H1 (cell line): Measurements from ENCODE around the gene HMHB1. TPM values are rescaled to one million over a fixed set of nuclear protein-coding genes. Genes with fewer than 3 reads are reported as not detected.

ENCODE experiments used
- CTCF ChIA-PET: fragments of 300-600 bp; sonication (Branson Sonifier 250); formaldehyde crosslinking; loops from one replicate; lab custom pipeline; 2021; ENCODE audit not compliant: partially characterized antibody; lab: Charles Lee
- POLR2A ChIA-PET: fragments of 300-600 bp; sonication (Branson Sonifier 250); formaldehyde crosslinking; loops from one replicate; lab custom pipeline; 2021; ENCODE audit warnings: inconsistent platforms; ENCODE audit not compliant: partially characterized antibody; lab: Charles Lee
- DNase-seq, 2 experiments: peaks; one replicate each; pipeline versions ENCODE4 v3.0.0 to v3.0.0-alpha.2; 2010 to 2022; ENCODE audit warnings: low spot score in 2 of 2, low read depth in 1 of 2, mixed read lengths in 1 of 2
- FAIRE-seq: peaks from 2 replicates; lab custom pipeline; 2011; peaks lifted over from hg19 to GRCh38; lab: Jason Lieb, UNC
- H2AFZ ChIP-seq: 2 replicates; pipeline ENCODE4 v1.8.1; 2012; ENCODE audit warnings: low read length, inconsistent platforms
- H2AK5ac ChIP-seq: 2 replicates; pipeline ENCODE4 v1.6.1; 2013; ENCODE audit warnings: low read depth, low read length
- H2BK120ac ChIP-seq: replicated peaks from 2 replicates; pipeline ENCODE3; 2013; ENCODE audit warnings: low read depth, low read length, inconsistent platforms
- H2BK12ac ChIP-seq: 2 replicates; pipeline ENCODE4 v1.6.1; 2013; ENCODE audit warnings: low read depth, low read length
- H2BK15ac ChIP-seq: 2 replicates; pipeline ENCODE4 v1.6.1; 2013; ENCODE audit warnings: low read length
- H2BK20ac ChIP-seq: 2 replicates; pipeline ENCODE4 v1.6.1; 2013; ENCODE audit warnings: low read length
- H2BK5ac ChIP-seq: 2 replicates; pipeline ENCODE4 v1.6.1; 2013; ENCODE audit warnings: low read depth, low read length
- H3K14ac ChIP-seq: 2 replicates; pipeline ENCODE4 v1.6.1; 2013; ENCODE audit warnings: inconsistent platforms; ENCODE audit not compliant: insufficient read length
- H3K18ac ChIP-seq: 2 replicates; pipeline ENCODE4 v1.6.1; 2013; ENCODE audit warnings: low read length; ENCODE audit errors: extremely low read depth
- H3K23ac ChIP-seq: 2 replicates; pipeline ENCODE4 v1.6.1; 2013; ENCODE audit warnings: inconsistent platforms; ENCODE audit not compliant: insufficient read length
- H3K23me2 ChIP-seq: 2 replicates; pipeline ENCODE4 v1.6.1; 2013; ENCODE audit warnings: low read depth, low read length
- H3K27ac ChIP-seq: 2 replicates; pipeline ENCODE4 v1.6.1; 2011; ENCODE audit warnings: low read depth, low read length, inconsistent platforms
- H3K27me3 ChIP-seq, 4 experiments: replicated peaks in 1 of 4; 1 replicate in 1 of 4; 2 replicates in 3 of 4; pipeline versions ENCODE4 v1.6.1 to v1.8.1; 2011 to 2013; ENCODE audit warnings: low read length in 3 of 4, mild to moderate bottlenecking in 3 of 4, inconsistent platforms in 2 of 4, mixed read lengths in 2 of 4, moderate library complexity in 1 of 4; ENCODE audit not compliant: control insufficient read depth in 3 of 4, insufficient read depth in 3 of 4; ENCODE audit errors: extremely low read depth in 1 of 4
- H3K36me3 ChIP-seq, 4 experiments: 2 replicates each; pipeline versions ENCODE4 v1.6.1 to v1.8.1; 2011 to 2013; ENCODE audit warnings: mild to moderate bottlenecking in 4 of 4, low read length in 3 of 4, moderate library complexity in 2 of 4, control low read depth in 1 of 4, inconsistent platforms in 1 of 4; ENCODE audit not compliant: insufficient read depth in 4 of 4, control insufficient read depth in 2 of 4
- H3K4ac ChIP-seq: replicated peaks from 2 replicates; pipeline ENCODE3; 2013; ENCODE audit warnings: low read length, low read depth, mixed read lengths, inconsistent platforms; ENCODE audit not compliant: insufficient read length
- H3K4me1 ChIP-seq, 4 experiments: replicated peaks in 1 of 4; 1 replicate in 1 of 4; 2 replicates in 3 of 4; pipeline versions ENCODE4 v1.6.1 to v1.8.1; 2011 to 2013; ENCODE audit warnings: low read length in 3 of 4, inconsistent platforms in 2 of 4, mixed read lengths in 1 of 4; ENCODE audit not compliant: insufficient read depth in 4 of 4, control insufficient read depth in 3 of 4
- H3K4me2 ChIP-seq, 2 experiments: 2 replicates each; pipeline versions ENCODE4 v1.6.1 to v1.8.1; 2011 to 2013; ENCODE audit warnings: low read depth in 2 of 2, low read length in 2 of 2, control low read depth in 1 of 2, inconsistent platforms in 1 of 2, mild to moderate bottlenecking in 1 of 2; ENCODE audit not compliant: insufficient read depth in 1 of 2
- H3K4me3 ChIP-seq, 4 experiments: fragments of 200-600, 300-600 bp in 1 of 4; sonication (generic), shearing (Covaris generic), sonication (Bioruptor Twin) in 1 of 4; 2 replicates each; pipeline versions ENCODE4 v1.5.1 to v1.8.1; 2011 to 2016; ENCODE audit warnings: low read length in 4 of 4, low read depth in 3 of 4, control low read depth in 2 of 4, inconsistent platforms in 2 of 4, mild to moderate bottlenecking in 2 of 4, mixed read lengths in 1 of 4, moderate library complexity in 1 of 4; ENCODE audit not compliant: insufficient read depth in 2 of 4; ENCODE audit errors: extremely low read depth in 1 of 4
- H3K56ac ChIP-seq: replicated peaks from 2 replicates; pipeline ENCODE3; 2013; ENCODE audit warnings: low read depth, mild to moderate bottlenecking, mixed read lengths, low read length, inconsistent platforms; ENCODE audit not compliant: insufficient read length
- H3K79me1 ChIP-seq: 2 replicates; pipeline ENCODE4 v1.6.1; 2013; ENCODE audit warnings: low read depth, low read length, control low read depth
- H3K79me2 ChIP-seq, 2 experiments: 2 replicates each; pipeline versions ENCODE4 v1.6.1 to v1.8.1; 2012 to 2013; ENCODE audit warnings: low read length in 2 of 2, mild to moderate bottlenecking in 2 of 2, inconsistent platforms in 1 of 2; ENCODE audit not compliant: insufficient read depth in 2 of 2, control insufficient read depth in 1 of 2
- H3K9ac ChIP-seq, 4 experiments: replicated peaks in 1 of 4; 1 replicate in 1 of 4; 2 replicates in 3 of 4; pipeline versions ENCODE4 v1.6.1 to v1.8.1; 2011 to 2013; ENCODE audit warnings: low read depth in 3 of 4, low read length in 3 of 4, control low read depth in 2 of 4, mild to moderate bottlenecking in 2 of 4, moderate library complexity in 2 of 4, inconsistent platforms in 1 of 4; ENCODE audit errors: extremely low read depth in 1 of 4
- H3K9me3 ChIP-seq, 2 experiments: 2 replicates each; pipeline versions ENCODE4 v1.6.1 to v1.8.1; 2012 to 2013; ENCODE audit warnings: mild to moderate bottlenecking in 2 of 2, moderate library complexity in 2 of 2, control low read depth in 1 of 2, inconsistent platforms in 1 of 2, low read depth in 1 of 2, low read length in 1 of 2, mixed read lengths in 1 of 2; ENCODE audit not compliant: insufficient read depth in 2 of 2
- H4K20me1 ChIP-seq, 2 experiments: replicated peaks in 1 of 2; 2 replicates each; pipeline versions ENCODE3 to v1.8.1; 2011 to 2013; ENCODE audit warnings: inconsistent platforms in 2 of 2, low read length in 2 of 2, mild to moderate bottlenecking in 1 of 2; ENCODE audit not compliant: insufficient read depth in 2 of 2, control insufficient read depth in 1 of 2
- H4K5ac ChIP-seq: 2 replicates; pipeline ENCODE4 v1.6.1; 2013; ENCODE audit warnings: low read length, low read depth, mixed read lengths, inconsistent platforms; ENCODE audit not compliant: insufficient read length
- H4K8ac ChIP-seq: 2 replicates; pipeline ENCODE4 v1.8.0; 2013; ENCODE audit warnings: mild to moderate bottlenecking, moderate library complexity, low read length, inconsistent platforms; ENCODE audit not compliant: insufficient read depth; ENCODE audit errors: extremely low read depth
- H4K91ac ChIP-seq: replicated peaks from 2 replicates; pipeline ENCODE3; 2013; ENCODE audit warnings: low read length, mixed read lengths, inconsistent platforms; ENCODE audit not compliant: insufficient read length
- ATF2 ChIP-seq: IDR thresholded peaks from 2 replicates; pipeline ENCODE4 v1.6.1; 2012; ENCODE audit warnings: low read length, inconsistent platforms
- CEBPB ChIP-seq: IDR thresholded peaks from 2 replicates; pipeline ENCODE4 v1.6.1; 2012; ENCODE audit warnings: low read depth, low read length
- CHD1 ChIP-seq: IDR thresholded peaks from 2 replicates; pipeline ENCODE4 v1.6.1; 2012; ENCODE audit warnings: low read depth, low read length, improper control_type of control experiment
- CHD2 ChIP-seq: IDR thresholded peaks from 2 replicates; pipeline ENCODE4 v1.6.1; 2012; ENCODE audit warnings: low read length, improper control_type of control experiment
- CTCF ChIP-seq, 3 experiments: IDR thresholded peaks; 1 replicate in 2 of 3; 2 replicates in 1 of 3; pipeline versions ENCODE4 v1.5.1 to v1.6.1; 2011; ENCODE audit warnings: low read length in 3 of 3, mild to moderate bottlenecking in 3 of 3, inconsistent platforms in 2 of 3, low read depth in 1 of 3, moderate library complexity in 1 of 3; ENCODE audit not compliant: insufficient read depth in 1 of 3; ENCODE audit errors: control extremely low read depth in 1 of 3
- JUND ChIP-seq: IDR thresholded peaks from 2 replicates; pipeline ENCODE4 v1.6.1; 2011; ENCODE audit warnings: mild to moderate bottlenecking, improper control_type of control experiment, low read length
- RAD21 ChIP-seq, 2 experiments: IDR thresholded peaks in 1 of 2; conservative IDR thresholded peaks in 1 of 2; 2 replicates each; pipeline ENCODE4 v1.6.1; 2011; ENCODE audit warnings: low read depth in 2 of 2, low read length in 2 of 2, improper control_type of control experiment in 1 of 2, inconsistent platforms in 1 of 2, mild to moderate bottlenecking in 1 of 2, moderate library complexity in 1 of 2
- SAP30 ChIP-seq: fragments of 300-600 bp; sonication (generic); IDR thresholded peaks from 2 replicates; pipeline ENCODE4 v1.7.1; 2012; ENCODE audit warnings: low read length, moderate library complexity, mild to moderate bottlenecking, inconsistent platforms; ENCODE audit not compliant: insufficient read depth, insufficient replicate concordance
- SP4 ChIP-seq: IDR thresholded peaks from 2 replicates; pipeline ENCODE4 v1.6.1; 2012; ENCODE audit warnings: low read length, inconsistent platforms
- SRF ChIP-seq: IDR thresholded peaks from 2 replicates; pipeline ENCODE4 v1.6.1; 2011; ENCODE audit warnings: mild to moderate bottlenecking, low read depth, low read length, moderate library complexity
- ZNF274 ChIP-seq: IDR thresholded peaks from 2 replicates; pipeline ENCODE4 v1.7.0; 2012; ENCODE audit warnings: low read length, borderline replicate concordance; ENCODE audit errors: extremely low read depth
- WGBS, 2 experiments: shearing (Covaris generic) in 1 of 2; methylation state at CpG; one replicate each; pipeline versions ENCODE4 v1.1.6 to v1.1.7; 2013 to 2015; ENCODE audit warnings: low lambda C conversion rate in 2 of 2, mixed read lengths in 2 of 2, inconsistent platforms in 1 of 2, low coverage in 1 of 2, missing lambda C conversion rate in 1 of 2; ENCODE audit not compliant: insufficient replicate concordance in 2 of 2, insufficient coverage in 1 of 2, insufficient read length in 1 of 2; ENCODE audit errors: extremely low coverage in 1 of 2, missing lambda C conversion rate in 1 of 2; 5-methylcytosine and 5-hydroxymethylcytosine counted together
- polyA plus RNA-seq, 7 experiments: library from polyadenylated mRNA; depleted of rRNA in 3 of 7; stranded (reverse) in 5 of 7; unstranded in 2 of 7; fragments of >200 nt in 5 of 7; fragments of 200-250 nt in 2 of 7; gene quantifications; 1 replicate in 5 of 7; 2 replicates in 1 of 7; 4 replicates in 1 of 7; pipeline versions ENCODE4 v1.2.1 to v1.2.3, GENCODE V29; 2011 to 2013; ENCODE audit warnings: missing spikeins in 2 of 7, mixed read lengths in 2 of 7
- total RNA-seq: library from RNA; stranded (reverse); fragmentation: NEBNext Ultra II Directional; extraction: Animal tissue kit (Norgen Biotek cat#: 25700); gene quantifications from 2 replicates; pipeline ENCODE4 v1.2.1, GENCODE V29; 2021

The HMHB1 gene
- total and polyA plus RNA-seq, 2 of the 8 experiments (the other 6 are each of a cell fraction or from before 2014, with no cell fraction given), result not detected

DNA sequence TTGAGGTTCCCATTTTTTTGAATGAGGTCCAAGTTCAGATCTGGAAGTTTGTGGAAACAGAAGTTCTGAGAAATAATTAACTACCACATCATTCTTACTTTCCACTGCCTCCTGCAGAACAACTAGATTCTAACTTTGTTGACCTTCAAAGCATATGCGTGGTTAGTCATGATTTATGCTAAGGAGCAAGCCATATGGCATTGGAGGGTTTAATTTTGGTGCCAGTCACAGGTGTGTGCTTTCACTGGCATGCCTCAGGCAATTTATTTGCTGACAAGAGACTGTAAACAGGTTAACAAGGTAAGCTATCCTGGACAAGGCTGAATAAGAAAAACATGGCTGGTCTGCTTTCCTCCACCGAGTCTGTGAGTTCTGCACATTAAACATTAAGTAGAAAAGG, 31.5 kb downstream of the HMHB1 start:
- Histone ChIP-seq H3K4me2 (no peak overlapping the region), H3K14ac (no peak overlapping the region), H2AFZ (no peak overlapping the region), H4K5ac (no peak overlapping the region), H3K9me3 (no peaks in the 10 kb centered on the region), H4K8ac (no peak overlapping the region), H3K79me2 (no peaks in the 10 kb centered on the region), H3K4me1 (no peaks in the 10 kb centered on the region), H3K9ac (no peak overlapping the region), H3K23me2 (no peaks in the 10 kb centered on the region), H3K27me3 (no peaks in the 10 kb centered on the region), H2BK5ac (no peak overlapping the region), H3K36me3 (no peaks in the 10 kb centered on the region), H2AK5ac (no peak overlapping the region), H4K91ac (no peak overlapping the region), H2BK15ac (no peak overlapping the region), H3K23ac (no peak overlapping the region), H3K4me3 (no peak overlapping the region), H3K27ac (no peak overlapping the region), H3K4ac (no peak overlapping the region), H2BK120ac (no peak overlapping the region), H3K18ac (no peak overlapping the region), H3K56ac (no peak overlapping the region), H2BK12ac (no peak overlapping the region), H2BK20ac (no peak overlapping the region), H4K20me1 (no peaks in the 10 kb centered on the region), H3K79me1 (no peaks in the 10 kb centered on the region)
- ChIA-PET CTCF (no interaction called here), POLR2A (no interaction called here)
- FAIRE-seq, result no peak
- 98% methylated on average over 2 of the region's 2 CpGs; no CpG with 5 or more reads in 1 of the 2 experiments for WGBS, 2 experiments
- no peak for DNase-seq
- TF ChIP-seq CEBPB (no peak), ZNF274 (no peak), CHD1 (no peak), SAP30 (no peak), CTCF (IDR thresholded peaks at IDR 0.05; ENCODE audit: control extremely low read depth in 1 of 3, insufficient read depth in 1 of 3, low read depth in 1 of 3, low read length in 3 of 3) (no peak), SP4 (no peak), JUND (no peak), SRF (no peak), RAD21 (IDR thresholded peaks at IDR 0.05 in 1 of 2, conservative IDR thresholded peaks at IDR 0.05 in 1 of 2; ENCODE audit: low read depth in 2 of 2, low read length in 2 of 2) (no peak), ATF2 (no peak), CHD2 (no peak)
